Stimulated activated CD8-positive, alpha-beta memory T cell treated with anti-CD3 and anti-CD28 coated beads, Interleukin-15, amount 100 ng/mL, for 1 hour (primary cell): ENCODE data around the gene NCK1.

ENCODE experiments used
- DNase-seq: peaks from one replicate; pipeline ENCODE4 v3.0.0-alpha.2; 2020; ENCODE audit warnings: low read depth

Gene NCK1

GRCh38 chr3:136988651-136989050 is 126.6 kb downstream of the NCK1 start:
- no peak for DNase-seq

- DNase-seq, result no peak
Observed at GRCh38 chr3:136989781-136990524, 127.9 kb downstream of the NCK1 start.

- DNase-seq, result no peak
Observed at GRCh38 chr3:136990826-136991225, 128.8 kb downstream of the NCK1 start.

- DNase-seq, result no peak
Observed at GRCh38 chr3:136992115-136992514, 130.1 kb downstream of the NCK1 start.

- no peak for DNase-seq
Observed at GRCh38 chr3:136994772-136995516, 132.9 kb downstream of the NCK1 start.

GRCh38 chr3:136995652-136996051 is 133.6 kb downstream of the NCK1 start:
- DNase-seq, result no peak
